ENCODE data around the gene SLC6A6. TPM values are rescaled to one million over a fixed set of nuclear protein-coding genes. Genes with fewer than 3 reads are reported as not detected.

Gene SLC6A6
- total RNA-seq, 3 donors from 2014 or later, result 4.4 to 11.2 (median 10.5) TPM

- intact Hi-C loops (cut with DNase I, micrococcal nuclease), result no loop called here
- Histone ChIP-seq H3K4me1 (ENCODE audit: low read depth) (no peaks in the 10 kb centered on the region), H3K4me3 (no peak overlapping the region), H3K36me3 (ENCODE audit: low read depth) (no peaks in the 10 kb centered on the region), H3K9me3 (no peaks in the 10 kb centered on the region)
- TF ChIP-seq CTCF (IDR thresholded peaks at IDR 0.05), result no peak
- ATAC-seq, result no peak
- DNase-seq, result no peak
Measured at GRCh38 chr3:14480207-14481017, 78.0 kb downstream of the SLC6A6 start.

- H3K4me1 ChIP-seq (ENCODE audit: low read depth), result no peaks in the 10 kb centered on the region
- TF ChIP-seq CTCF (IDR thresholded peaks at IDR 0.05), result no peak
- intact Hi-C loops (cut with DNase I, micrococcal nuclease), result no loop called here
- ATAC-seq (no peak), DNase-seq (no peak)
- H3K36me3 ChIP-seq (ENCODE audit: low read depth), result no peaks in the 10 kb centered on the region
- H3K9me3 ChIP-seq, result no peaks in the 10 kb centered on the region
- no peak overlapping the region for H3K4me3 ChIP-seq
Measured at GRCh38 chr3:14481018-14481645, 78.7 kb downstream of the SLC6A6 start.

- Histone ChIP-seq H3K4me3 (no peak overlapping the region), H3K36me3 (ENCODE audit: low read depth) (no peaks in the 10 kb centered on the region), H3K4me1 (ENCODE audit: low read depth) (no peaks in the 10 kb centered on the region), H3K9me3 (no peaks in the 10 kb centered on the region)
- intact Hi-C loops (cut with DNase I, micrococcal nuclease), result no loop called here
- DNase-seq, result no peak
- ATAC-seq, result no peak
- TF ChIP-seq CTCF (IDR thresholded peaks at IDR 0.05), result no peak
Measured at GRCh38 chr3:14481646-14482036, 79.2 kb downstream of the SLC6A6 start.

- H3K36me3 ChIP-seq (ENCODE audit: low read depth), result no peaks in the 10 kb centered on the region
- intact Hi-C loops (cut with DNase I, micrococcal nuclease), result no loop called here
- no peak for ATAC-seq
Measured at GRCh38 chr3:14482271-14482721, 79.9 kb downstream of the SLC6A6 start.

GRCh38 chr3:14483286-14483685, 80.9 kb downstream of the SLC6A6 start:
- no peaks in the 10 kb centered on the region for H3K4me1 ChIP-seq (ENCODE audit: low read depth)
- H3K36me3 ChIP-seq (ENCODE audit: low read depth), result no peaks in the 10 kb centered on the region
- no peak for TF ChIP-seq CTCF (IDR thresholded peaks at IDR 0.05)
- no peak overlapping the region for H3K4me3 ChIP-seq
- ATAC-seq, result no peak
- intact Hi-C loops (cut with DNase I, micrococcal nuclease), result no loop called here
- no peak for DNase-seq
- no peaks in the 10 kb centered on the region for H3K9me3 ChIP-seq

More at GRCh38 chr3:14482271-14482721, 79.9 kb downstream of the SLC6A6 start:
- H3K9me3 ChIP-seq, result no peaks in the 10 kb centered on the region
- no peak for DNase-seq
- no peak overlapping the region for H3K4me3 ChIP-seq
- no peaks in the 10 kb centered on the region for H3K4me1 ChIP-seq (ENCODE audit: low read depth)
- TF ChIP-seq CTCF (IDR thresholded peaks at IDR 0.05), result no peak
